GM13977 (cell line): Measurements from ENCODE around the gene CDH23.

ENCODE experiments used
- DNase-seq: peaks from one replicate; pipeline ENCODE4 v3.0.0; 2012; ENCODE audit warnings: low spot score
- CTCF ChIP-seq: IDR thresholded peaks from 2 replicates; pipeline ENCODE4 v1.5.1; 2012; ENCODE audit warnings: mild to moderate bottlenecking, control low read depth; ENCODE audit not compliant: insufficient read depth; ENCODE audit errors: extremely low read depth, missing control alignments
- in situ Hi-C: fragments of 300-500 bp; cut with MboI; formaldehyde crosslinking; loops from one replicate; pipeline ENCODE4 v1.12.0; 2022; ENCODE audit warnings: low sequenced_read_pairs, low pct_unique_long_range_greater_than_20kb, mixed read lengths, inconsistent platforms; ENCODE audit not compliant: unreplicated experiment

CDH23 gene

GRCh38 chr10:71657604-71658466, 261.1 kb downstream of the CDH23 start:
- in situ Hi-C loops, result no loop called here
- no peak for DNase-seq
- no peak for TF ChIP-seq CTCF

- in situ Hi-C loops, result no loop called here
- TF ChIP-seq CTCF, result no peak
- DNase-seq, result no peak
Observed at GRCh38 chr10:71658467-71658745, 261.7 kb downstream of the CDH23 start.

DNA sequence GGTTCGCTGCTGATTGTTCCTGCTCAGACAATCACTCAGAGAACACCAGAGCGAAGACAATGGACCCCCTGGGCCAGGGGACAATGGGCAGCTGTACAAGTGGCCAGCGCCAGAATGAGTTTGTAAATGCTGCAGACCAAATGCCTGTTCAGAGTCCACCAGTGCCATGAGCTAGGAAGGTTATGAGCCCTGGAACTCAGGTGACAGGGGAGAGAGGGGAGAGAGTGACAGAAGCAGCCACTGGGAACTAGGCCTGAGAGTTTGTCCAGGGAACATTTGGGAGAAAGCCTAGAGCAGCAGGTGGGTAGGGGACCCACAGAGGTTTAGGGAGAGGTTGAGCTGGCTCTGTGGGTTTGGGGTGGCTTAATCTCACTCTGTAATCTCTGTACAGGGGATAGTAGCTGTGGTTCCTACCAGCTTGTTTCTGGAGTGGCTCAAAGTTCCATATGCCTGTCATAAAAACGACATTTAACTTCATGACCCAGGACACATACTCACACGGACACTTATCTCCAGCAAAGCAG, 262.5 kb downstream of the CDH23 start:
- in situ Hi-C loops, result no loop called here
- TF ChIP-seq CTCF, result no peak
- DNase-seq, result no peak

GRCh38 chr10:71659737-71660136, 263.0 kb downstream of the CDH23 start:
- in situ Hi-C loops, result no loop called here
- DNase-seq, result no peak
- TF ChIP-seq CTCF, result no peak

DNA sequence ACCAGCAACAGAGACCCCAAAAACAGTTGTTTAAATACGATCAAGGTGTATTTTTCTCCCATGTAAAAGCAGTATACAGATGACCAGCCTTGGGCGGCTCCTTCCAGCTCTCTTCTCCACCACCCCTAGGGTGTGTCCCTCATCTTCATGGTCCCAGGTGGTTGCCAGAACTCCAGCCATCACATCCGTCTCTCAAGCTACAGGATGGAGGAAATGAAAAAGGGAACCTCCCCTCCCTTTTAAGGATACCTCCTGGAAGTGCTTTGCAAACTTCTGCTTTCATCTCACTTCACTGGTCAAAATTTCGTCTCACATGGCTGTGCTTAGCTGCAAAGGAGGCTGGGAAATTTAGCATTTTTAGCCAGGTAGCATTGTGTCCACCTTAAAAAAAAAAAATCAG, 263.6 kb downstream of the CDH23 start:
- TF ChIP-seq CTCF, result no peak
- DNase-seq, result no peak
- in situ Hi-C loops, result no loop called here

DNA sequence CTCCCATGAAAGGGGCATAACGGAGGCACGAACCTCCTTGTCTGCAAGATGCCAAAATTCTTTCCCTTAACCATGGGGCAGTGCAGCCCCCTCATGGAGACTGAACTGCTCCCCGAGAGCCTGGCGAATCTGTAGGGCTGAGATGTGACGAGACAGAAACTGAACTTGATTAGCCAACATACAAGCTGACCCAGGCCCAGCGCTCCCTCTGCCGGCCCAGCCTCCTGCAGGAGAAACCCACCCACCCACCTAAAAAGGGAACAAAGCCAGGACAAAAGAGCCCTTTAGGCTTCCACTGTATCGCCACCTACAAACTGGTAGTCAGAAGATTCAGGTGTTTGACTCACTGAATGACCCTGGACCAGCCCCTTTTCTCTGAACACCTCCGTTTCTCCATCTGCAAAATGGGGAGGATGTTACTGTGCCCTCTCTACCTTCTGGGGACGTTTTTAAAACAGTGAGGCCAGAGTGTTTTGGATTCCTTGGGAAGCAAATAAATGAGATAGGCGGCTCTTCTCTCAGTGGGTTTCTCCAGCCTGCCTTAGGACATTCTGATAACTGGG, 264.4 kb downstream of the CDH23 start:
- in situ Hi-C loops, result no loop called here
- DNase-seq, result no peak

More for the DNA sequence above, 264.4 kb downstream of the CDH23 start:
- TF ChIP-seq CTCF, result no peak
